ENCODE results near the gene EDA.

Gene EDA

GRCh38 chrX:70009049-70009448, 393.1 kb downstream of the EDA start:
- Histone ChIP-seq H3K9me3 (ENCODE audit: control insufficient read depth, low read length) (no peaks in the 10 kb centered on the region), H3K27me3 (replicated peaks; ENCODE audit: control insufficient read depth, insufficient read depth, low read length, poor library complexity, severe bottlenecking) (no peaks in the 10 kb centered on the region)

GRCh38 chrX:70009970-70010369, 394.1 kb downstream of the EDA start:
- Histone ChIP-seq H3K36me3 (ENCODE audit: control insufficient read depth, insufficient read depth, low read length) (no peaks in the 10 kb centered on the region), H3K9me3 (ENCODE audit: control insufficient read depth, low read length) (no peaks in the 10 kb centered on the region), H3K4me1 (ENCODE audit: control insufficient read depth, insufficient read depth, low read length, poor library complexity, severe bottlenecking) (no peaks in the 10 kb centered on the region), H3K4me3 (ENCODE audit: insufficient read depth, low read depth, low read length, poor library complexity, severe bottlenecking) (no peak overlapping the region), H3K27ac (ENCODE audit: insufficient read depth, low read length, poor library complexity, severe bottlenecking) (no peak overlapping the region), H3K27me3 (replicated peaks; ENCODE audit: control insufficient read depth, insufficient read depth, low read length, poor library complexity, severe bottlenecking) (no peaks in the 10 kb centered on the region)
- DNase-seq = no peak

More at GRCh38 chrX:70009049-70009448, 393.1 kb downstream of the EDA start:
- Histone ChIP-seq H3K27ac (ENCODE audit: insufficient read depth, low read length, poor library complexity, severe bottlenecking) (no peak overlapping the region), H3K4me1 (ENCODE audit: control insufficient read depth, insufficient read depth, low read length, poor library complexity, severe bottlenecking) (no peaks in the 10 kb centered on the region), H3K4me3 (ENCODE audit: insufficient read depth, low read depth, low read length, poor library complexity, severe bottlenecking) (no peak overlapping the region), H3K36me3 (ENCODE audit: control insufficient read depth, insufficient read depth, low read length) (no peaks in the 10 kb centered on the region)
- DNase-seq = no peak

GRCh38 chrX:70012756-70013155, 396.8 kb downstream of the EDA start:
- H3K36me3 ChIP-seq (ENCODE audit: control insufficient read depth, insufficient read depth, low read length) = no peaks in the 10 kb centered on the region
- H3K9me3 ChIP-seq (ENCODE audit: control insufficient read depth, low read length) = no peaks in the 10 kb centered on the region
- no peak overlapping the region for H3K4me3 ChIP-seq (ENCODE audit: insufficient read depth, low read depth, low read length, poor library complexity, severe bottlenecking)
- H3K4me1 ChIP-seq (ENCODE audit: control insufficient read depth, insufficient read depth, low read length, poor library complexity, severe bottlenecking) = no peaks in the 10 kb centered on the region
- H3K27ac ChIP-seq (ENCODE audit: insufficient read depth, low read length, poor library complexity, severe bottlenecking) = no peak overlapping the region
- DNase-seq = no peak
- H3K27me3 ChIP-seq (replicated peaks; ENCODE audit: control insufficient read depth, insufficient read depth, low read length, poor library complexity, severe bottlenecking) = no peaks in the 10 kb centered on the region

GRCh38 chrX:70013466-70014381, 397.8 kb downstream of the EDA start:
- Histone ChIP-seq H3K4me3 (ENCODE audit: insufficient read depth, low read depth, low read length, poor library complexity, severe bottlenecking) (no peak overlapping the region), H3K36me3 (ENCODE audit: control insufficient read depth, insufficient read depth, low read length) (no peaks in the 10 kb centered on the region), H3K4me1 (ENCODE audit: control insufficient read depth, insufficient read depth, low read length, poor library complexity, severe bottlenecking) (no peaks in the 10 kb centered on the region), H3K27ac (ENCODE audit: insufficient read depth, low read length, poor library complexity, severe bottlenecking) (no peak overlapping the region), H3K27me3 (replicated peaks; ENCODE audit: control insufficient read depth, insufficient read depth, low read length, poor library complexity, severe bottlenecking) (no peaks in the 10 kb centered on the region), H3K9me3 (ENCODE audit: control insufficient read depth, low read length) (no peaks in the 10 kb centered on the region)
- no peak for DNase-seq

GRCh38 chrX:70016513-70016912, 400.6 kb downstream of the EDA start:
- H3K9me3 ChIP-seq (ENCODE audit: control insufficient read depth, low read length) = no peaks in the 10 kb centered on the region
- H3K27ac ChIP-seq (ENCODE audit: insufficient read depth, low read length, poor library complexity, severe bottlenecking) = no peak overlapping the region
- no peaks in the 10 kb centered on the region for H3K36me3 ChIP-seq (ENCODE audit: control insufficient read depth, insufficient read depth, low read length)
- no peaks in the 10 kb centered on the region for H3K4me1 ChIP-seq (ENCODE audit: control insufficient read depth, insufficient read depth, low read length, poor library complexity, severe bottlenecking)
- DNase-seq = no peak
- no peak overlapping the region for H3K4me3 ChIP-seq (ENCODE audit: insufficient read depth, low read depth, low read length, poor library complexity, severe bottlenecking)
- H3K27me3 ChIP-seq (replicated peaks; ENCODE audit: control insufficient read depth, insufficient read depth, low read length, poor library complexity, severe bottlenecking) = no peaks in the 10 kb centered on the region

- Histone ChIP-seq H3K36me3 (ENCODE audit: control insufficient read depth, insufficient read depth, low read length) (no peaks in the 10 kb centered on the region), H3K4me3 (ENCODE audit: insufficient read depth, low read depth, low read length, poor library complexity, severe bottlenecking) (no peak overlapping the region), H3K27ac (ENCODE audit: insufficient read depth, low read length, poor library complexity, severe bottlenecking) (no peak overlapping the region), H3K9me3 (ENCODE audit: control insufficient read depth, low read length) (no peaks in the 10 kb centered on the region), H3K27me3 (replicated peaks; ENCODE audit: control insufficient read depth, insufficient read depth, low read length, poor library complexity, severe bottlenecking) (no peaks in the 10 kb centered on the region), H3K4me1 (ENCODE audit: control insufficient read depth, insufficient read depth, low read length, poor library complexity, severe bottlenecking) (peaks cover 7% of the 10 kb centered on the region)
- DNase-seq = no peak
Measured at GRCh38 chrX:70022616-70023015, 406.7 kb downstream of the EDA start.

GRCh38 chrX:70025464-70025863, 409.6 kb downstream of the EDA start:
- H3K9me3 ChIP-seq (ENCODE audit: control insufficient read depth, low read length) = no peaks in the 10 kb centered on the region
- no peak overlapping the region for H3K27ac ChIP-seq (ENCODE audit: insufficient read depth, low read length, poor library complexity, severe bottlenecking)
- H3K36me3 ChIP-seq (ENCODE audit: control insufficient read depth, insufficient read depth, low read length) = no peaks in the 10 kb centered on the region
- peaks cover 7% of the 10 kb centered on the region for H3K4me1 ChIP-seq (ENCODE audit: control insufficient read depth, insufficient read depth, low read length, poor library complexity, severe bottlenecking)
- H3K27me3 ChIP-seq (replicated peaks; ENCODE audit: control insufficient read depth, insufficient read depth, low read length, poor library complexity, severe bottlenecking) = no peaks in the 10 kb centered on the region
- DNase-seq = no peak
- no peak overlapping the region for H3K4me3 ChIP-seq (ENCODE audit: insufficient read depth, low read depth, low read length, poor library complexity, severe bottlenecking)

- Histone ChIP-seq H3K9me3 (ENCODE audit: control insufficient read depth, low read length) (no peaks in the 10 kb centered on the region), H3K4me1 (ENCODE audit: control insufficient read depth, insufficient read depth, low read length, poor library complexity, severe bottlenecking) (peaks cover 7% of the 10 kb centered on the region), H3K4me3 (ENCODE audit: insufficient read depth, low read depth, low read length, poor library complexity, severe bottlenecking) (no peak overlapping the region), H3K36me3 (ENCODE audit: control insufficient read depth, insufficient read depth, low read length) (no peaks in the 10 kb centered on the region), H3K27ac (ENCODE audit: insufficient read depth, low read length, poor library complexity, severe bottlenecking) (no peak overlapping the region), H3K27me3 (replicated peaks; ENCODE audit: control insufficient read depth, insufficient read depth, low read length, poor library complexity, severe bottlenecking) (no peaks in the 10 kb centered on the region)
- DNase-seq = no peak
Measured at GRCh38 chrX:70026112-70026850, 410.4 kb downstream of the EDA start.

- no peak for DNase-seq
- peaks cover 7% of the 10 kb centered on the region for H3K4me1 ChIP-seq (ENCODE audit: control insufficient read depth, insufficient read depth, low read length, poor library complexity, severe bottlenecking)
- H3K9me3 ChIP-seq (ENCODE audit: control insufficient read depth, low read length) = no peaks in the 10 kb centered on the region
- H3K27ac ChIP-seq (ENCODE audit: insufficient read depth, low read length, poor library complexity, severe bottlenecking) = no peak overlapping the region
- no peaks in the 10 kb centered on the region for H3K36me3 ChIP-seq (ENCODE audit: control insufficient read depth, insufficient read depth, low read length)
- H3K4me3 ChIP-seq (ENCODE audit: insufficient read depth, low read depth, low read length, poor library complexity, severe bottlenecking) = no peak overlapping the region
- no peaks in the 10 kb centered on the region for H3K27me3 ChIP-seq (replicated peaks; ENCODE audit: control insufficient read depth, insufficient read depth, low read length, poor library complexity, severe bottlenecking)
Measured at GRCh38 chrX:70026851-70027200, 410.9 kb downstream of the EDA start.

- H3K27ac ChIP-seq (ENCODE audit: insufficient read depth, low read length, poor library complexity, severe bottlenecking) = no peak overlapping the region
- H3K9me3 ChIP-seq (ENCODE audit: control insufficient read depth, low read length) = no peaks in the 10 kb centered on the region
- no peaks in the 10 kb centered on the region for H3K27me3 ChIP-seq (replicated peaks; ENCODE audit: control insufficient read depth, insufficient read depth, low read length, poor library complexity, severe bottlenecking)
- no peak overlapping the region for H3K4me3 ChIP-seq (ENCODE audit: insufficient read depth, low read depth, low read length, poor library complexity, severe bottlenecking)
- peaks cover 7% of the 10 kb centered on the region for H3K4me1 ChIP-seq (ENCODE audit: control insufficient read depth, insufficient read depth, low read length, poor library complexity, severe bottlenecking)
- no peaks in the 10 kb centered on the region for H3K36me3 ChIP-seq (ENCODE audit: control insufficient read depth, insufficient read depth, low read length)
- DNase-seq = no peak
Measured at GRCh38 chrX:70029863-70030262, 413.9 kb downstream of the EDA start.
